Measurements from ENCODE around the gene COL5A3.

Gene COL5A3

GRCh38 chr19:10013834-10014618 lies 3.7 kb upstream of the COL5A3 start:
- Histone ChIP-seq H3K4me2 (ENCODE audit: low read depth, low read length, poor library complexity, severe bottlenecking) (no peak overlapping the region), H3K9me3 (ENCODE audit: insufficient read depth, low read length) (no peaks in the 10 kb centered on the region), H3K4me3 (ENCODE audit: insufficient read depth, low read length, poor library complexity, severe bottlenecking) (no peak overlapping the region), H4K20me1 (ENCODE audit: low read depth, low read length) (no peaks in the 10 kb centered on the region), H3K27me3 (ENCODE audit: low read length) (no peaks in the 10 kb centered on the region), H3K9ac (ENCODE audit: low read length) (no peak overlapping the region), H3K27ac (ENCODE audit: low read depth, low read length) (no peak overlapping the region), H3K79me2 (ENCODE audit: insufficient read depth, low read length) (no peaks in the 10 kb centered on the region), H2AFZ (ENCODE audit: low read depth, low read length, severe bottlenecking) (no peak overlapping the region), H3F3A (ENCODE audit: insufficient read depth) (no peaks in the 10 kb centered on the region), H3K36me3 (ENCODE audit: low read length) (no peaks in the 10 kb centered on the region), H3K9me2 (replicated peaks; ENCODE audit: insufficient read depth, low read length) (no peaks in the 10 kb centered on the region)
- TF ChIP-seq EZH2phosphoT487 (conservative IDR thresholded peaks at IDR 0.05; ENCODE audit: low read length) (no peak), CTCF (IDR thresholded peaks at IDR 0.05; ENCODE audit: insufficient read depth, low read length, poor library complexity, severe bottlenecking) (no peak)

- H3K9ac ChIP-seq (ENCODE audit: low read length): no peak within 1 kb of the TSS
- no peak within 1 kb of the TSS for H3K27ac ChIP-seq (ENCODE audit: low read depth, low read length)
- no peak within 1 kb of the TSS for H2AFZ ChIP-seq (ENCODE audit: low read depth, low read length, severe bottlenecking)
- no peak within 1 kb of the TSS for H3K4me2 ChIP-seq (ENCODE audit: low read depth, low read length, poor library complexity, severe bottlenecking)
- no peak for TF ChIP-seq CTCF (IDR thresholded peaks at IDR 0.05; ENCODE audit: insufficient read depth, low read length, poor library complexity, severe bottlenecking)
- no peak for TF ChIP-seq EZH2phosphoT487 (conservative IDR thresholded peaks at IDR 0.05; ENCODE audit: low read length)
- H3K79me2 ChIP-seq (ENCODE audit: insufficient read depth, low read length): no peaks in the 10 kb centered on the region
- no peaks in the 10 kb centered on the region for H3K27me3 ChIP-seq (ENCODE audit: low read length)
- H3K4me3 ChIP-seq (ENCODE audit: insufficient read depth, low read length, poor library complexity, severe bottlenecking): no peak within 1 kb of the TSS
- no peaks in the 10 kb centered on the region for H3K36me3 ChIP-seq (ENCODE audit: low read length)
- H3F3A ChIP-seq (ENCODE audit: insufficient read depth): no peaks in the 10 kb centered on the region
- no peaks in the 10 kb centered on the region for H4K20me1 ChIP-seq (ENCODE audit: low read depth, low read length)
- H3K9me2 ChIP-seq (replicated peaks; ENCODE audit: insufficient read depth, low read length): no peaks in the 10 kb centered on the region
- H3K9me3 ChIP-seq (ENCODE audit: insufficient read depth, low read length): no peaks in the 10 kb centered on the region
Measured at GRCh38 chr19:10013316-10013715, 3.0 kb upstream of the COL5A3 start, which contains the start of gene RDH8. Gene RDH8, plus strand, starts transcription at chr19:10013483. Its CDS starts 15 bp downstream, at chr19:10013498.

GRCh38 chr19:10011974-10012373 lies 1.7 kb upstream of the COL5A3 start:
- H3K79me2 ChIP-seq (ENCODE audit: insufficient read depth, low read length): no peaks in the 10 kb centered on the region
- H3K9me2 ChIP-seq (replicated peaks; ENCODE audit: insufficient read depth, low read length): no peaks in the 10 kb centered on the region
- H3K27me3 ChIP-seq (ENCODE audit: low read length): no peaks in the 10 kb centered on the region
- no peak overlapping the region for H3K27ac ChIP-seq (ENCODE audit: low read depth, low read length)
- no peaks in the 10 kb centered on the region for H3K36me3 ChIP-seq (ENCODE audit: low read length)
- no peak overlapping the region for H3K4me3 ChIP-seq (ENCODE audit: insufficient read depth, low read length, poor library complexity, severe bottlenecking)
- H3K9ac ChIP-seq (ENCODE audit: low read length): no peak overlapping the region
- H3F3A ChIP-seq (ENCODE audit: insufficient read depth): no peaks in the 10 kb centered on the region
- H4K20me1 ChIP-seq (ENCODE audit: low read depth, low read length): no peaks in the 10 kb centered on the region
- H2AFZ ChIP-seq (ENCODE audit: low read depth, low read length, severe bottlenecking): no peak overlapping the region
- no peak for TF ChIP-seq EZH2phosphoT487 (conservative IDR thresholded peaks at IDR 0.05; ENCODE audit: low read length)
- TF ChIP-seq CTCF (IDR thresholded peaks at IDR 0.05; ENCODE audit: insufficient read depth, low read length, poor library complexity, severe bottlenecking): no peak
- H3K4me2 ChIP-seq (ENCODE audit: low read depth, low read length, poor library complexity, severe bottlenecking): no peak overlapping the region
- H3K9me3 ChIP-seq (ENCODE audit: insufficient read depth, low read length): no peaks in the 10 kb centered on the region

All from SU-DHL-6 (cell line).